ENCODE measurements around the gene SPAG9.

Gene SPAG9

DNA sequence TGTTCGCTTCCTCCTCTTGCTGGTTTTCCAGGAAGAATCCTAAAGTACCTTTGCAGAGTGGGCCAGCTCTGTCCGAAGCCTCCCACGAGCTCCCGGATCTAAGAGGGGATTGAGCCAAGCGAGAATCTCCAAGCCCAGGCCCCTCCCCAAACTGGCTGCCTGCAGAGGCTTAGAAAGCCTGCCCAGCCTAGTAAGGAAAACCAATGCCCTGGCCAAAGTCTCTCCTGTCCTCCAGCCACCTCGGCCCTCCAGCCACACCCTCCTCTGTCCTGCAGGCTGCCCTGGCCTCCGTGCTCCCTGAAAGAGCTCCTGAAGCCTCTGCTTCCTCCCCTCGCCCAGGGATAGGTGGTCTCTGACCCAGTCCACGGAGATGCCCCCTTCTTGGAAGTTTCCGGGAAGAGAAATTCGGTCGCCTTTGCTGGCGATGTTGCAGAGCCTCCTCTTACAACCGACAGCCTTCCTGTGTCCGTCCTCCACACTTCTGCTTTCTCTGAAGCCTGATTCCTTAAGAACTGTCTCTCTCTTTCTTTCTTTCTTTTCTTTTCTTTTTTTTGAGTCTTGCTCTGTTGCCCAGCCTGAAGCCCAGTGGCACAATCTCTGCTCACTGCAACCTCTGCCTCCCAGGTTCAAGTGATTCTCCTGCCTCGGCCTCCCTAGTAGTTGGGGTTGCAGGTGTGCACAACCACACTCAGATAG is 199.6 kb downstream of the SPAG9 start:
- TF ChIP-seq BHLHE40 (IDR thresholded peaks at IDR 0.05; ENCODE audit: borderline replicate concordance), result no peak
- no peak for TF ChIP-seq FOXA1 (IDR thresholded peaks at IDR 0.05)
- no peak for TF ChIP-seq FOXK2 (IDR thresholded peaks at IDR 0.05)
- TF ChIP-seq SUZ12 (IDR thresholded peaks at IDR 0.05), result no peak
- TF ChIP-seq LEF1 (IDR thresholded peaks at IDR 0.05; ENCODE audit: borderline replicate concordance), result no peak
- no peak for TF ChIP-seq ARNT (IDR thresholded peaks at IDR 0.05)
- TF ChIP-seq ZNF384 (IDR thresholded peaks at IDR 0.05), result no peak
- DNase-seq (ENCODE audit: extremely low spot score), result no peak
- ChIA-PET POLR2A (no interaction called here), CTCF (interaction anchor here (0.5 kb wide), 1 partner anchor 70 kb away, joined by 3 read pairs; no protein-coding TSS in a partner anchor)

DNA sequence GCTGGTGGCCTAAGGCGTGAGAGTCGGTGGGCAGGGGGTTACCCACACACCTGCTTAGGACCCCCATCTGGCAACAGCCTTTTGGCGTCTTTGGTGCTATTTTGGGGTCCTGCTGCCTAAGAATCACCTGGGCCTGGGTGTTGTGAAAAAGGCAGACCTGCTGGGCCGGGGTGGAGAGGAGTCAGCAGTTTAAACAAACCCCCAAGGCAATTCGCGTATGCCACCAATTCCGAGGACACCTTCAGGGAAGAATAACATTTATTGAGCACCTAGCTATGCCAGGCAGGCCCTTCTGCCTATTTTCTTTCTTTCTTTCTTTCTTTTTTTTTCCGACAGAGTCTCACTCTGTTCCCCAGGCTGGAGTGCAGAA is 200.6 kb downstream of the SPAG9 start:
- ChIA-PET POLR2A (no interaction called here), CTCF (interaction anchor here (1.0 kb wide), 1 partner anchor 31 kb away, joined by 3 read pairs; no protein-coding TSS in a partner anchor)
- DNase-seq (ENCODE audit: extremely low spot score), result no peak
- TF ChIP-seq FOXM1 (IDR thresholded peaks at IDR 0.05; ENCODE audit: borderline replicate concordance) (no peak), FOXA1 (IDR thresholded peaks at IDR 0.05) (no peak), NFRKB (IDR thresholded peaks at IDR 0.05) (no peak), ELF4 (IDR thresholded peaks at IDR 0.05) (no peak), SP1 (IDR thresholded peaks at IDR 0.05) (no peak), SUZ12 (IDR thresholded peaks at IDR 0.05) (no peak)
- TF ChIP-seq, protein P1, sequence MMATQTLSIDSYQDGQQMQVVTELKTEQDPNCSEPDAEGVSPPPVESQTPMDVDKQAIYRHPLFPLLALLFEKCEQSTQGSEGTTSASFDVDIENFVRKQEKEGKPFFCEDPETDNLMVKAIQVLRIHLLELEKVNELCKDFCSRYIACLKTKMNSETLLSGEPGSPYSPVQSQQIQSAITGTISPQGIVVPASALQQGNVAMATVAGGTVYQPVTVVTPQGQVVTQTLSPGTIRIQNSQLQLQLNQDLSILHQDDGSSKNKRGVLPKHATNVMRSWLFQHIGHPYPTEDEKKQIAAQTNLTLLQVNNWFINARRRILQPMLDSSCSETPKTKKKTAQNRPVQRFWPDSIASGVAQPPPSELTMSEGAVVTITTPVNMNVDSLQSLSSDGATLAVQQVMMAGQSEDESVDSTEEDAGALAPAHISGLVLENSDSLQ (IDR thresholded peaks at IDR 0.05), result no peak

DNA sequence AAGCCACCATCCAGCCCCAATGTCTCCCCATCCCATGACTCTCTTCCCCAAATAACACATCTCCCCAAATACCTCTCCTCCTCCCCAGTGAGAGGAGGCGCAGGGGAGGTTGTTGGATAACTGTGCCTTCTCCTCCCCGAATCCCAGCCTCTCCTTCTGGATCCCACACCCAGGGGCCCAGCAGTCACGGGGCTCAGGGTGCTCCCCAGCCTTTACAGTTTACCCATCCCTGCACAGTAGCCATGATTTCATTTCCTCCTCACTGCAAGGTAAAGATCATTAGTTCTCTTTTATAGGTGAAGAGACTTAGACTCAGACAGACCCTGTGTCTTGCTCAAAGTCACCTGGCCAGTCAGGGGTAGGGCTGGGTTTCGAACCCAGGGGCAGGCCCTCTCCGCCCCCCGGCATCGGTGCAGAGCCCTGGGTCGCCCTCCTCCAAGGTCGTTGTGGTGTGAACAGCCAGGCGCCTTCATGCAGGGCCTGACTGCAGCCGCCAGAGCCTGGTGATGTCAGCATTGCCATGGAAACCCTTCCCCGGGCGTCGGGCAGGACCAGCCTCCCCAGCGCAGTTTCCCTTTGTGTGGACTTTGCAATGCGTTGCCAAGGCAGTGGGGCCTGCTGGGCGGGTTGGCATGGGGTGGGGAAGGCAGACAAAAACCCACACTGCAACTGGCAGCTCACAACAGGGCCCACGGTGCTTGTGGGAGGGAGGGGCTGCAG is 201.2 kb downstream of the SPAG9 start:
- no peak for TF ChIP-seq NFRKB (IDR thresholded peaks at IDR 0.05)
- no peak for TF ChIP-seq FOXM1 (IDR thresholded peaks at IDR 0.05; ENCODE audit: borderline replicate concordance)
- TF ChIP-seq FOXK2 (IDR thresholded peaks at IDR 0.05), result no peak
- no peak for TF ChIP-seq SUZ12 (IDR thresholded peaks at IDR 0.05)
- TF ChIP-seq, protein P1 (IDR thresholded peaks at IDR 0.05), result no peak
- no peak for TF ChIP-seq CTBP1 (IDR thresholded peaks at IDR 0.05; ENCODE audit: borderline replicate concordance)
- no peak for TF ChIP-seq TARDBP (IDR thresholded peaks at IDR 0.05)
- no peak for TF ChIP-seq LEF1 (IDR thresholded peaks at IDR 0.05; ENCODE audit: borderline replicate concordance)
- TF ChIP-seq ZNF384 (IDR thresholded peaks at IDR 0.05), result no peak
- peak; percentile 55 for DNase-seq (ENCODE audit: extremely low spot score)
- POLR2A ChIA-PET, result interaction anchor here (3.2 kb wide), 1 partner anchor 53 kb away, joined by 21 read pairs; the partner anchor contains the start of gene TOB1
- CTCF ChIA-PET, result interaction anchor here (0.6 to 1.0 kb wide), 3 partner anchors 30 to 292 kb away, joined by 3 read pairs; no protein-coding TSS in a partner anchor

DNA sequence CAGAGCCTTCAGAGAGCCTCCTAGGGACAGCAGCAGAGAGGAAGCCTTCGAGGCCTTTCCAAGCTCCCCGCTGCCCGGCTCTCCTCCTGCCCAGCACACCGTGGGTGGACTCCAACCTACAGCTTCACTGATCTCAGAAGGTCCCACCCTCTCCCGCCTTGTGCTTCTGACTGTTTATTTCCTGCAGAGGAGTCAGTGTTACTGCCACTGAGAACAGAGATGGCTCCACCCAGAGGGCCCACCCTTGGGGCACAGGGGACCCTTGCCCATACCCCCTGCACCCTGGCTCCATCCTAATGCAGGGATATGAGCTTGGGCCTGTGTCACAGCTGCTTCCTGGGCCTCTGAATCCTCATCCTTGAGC is 201.8 kb downstream of the SPAG9 start:
- no peak for DNase-seq (ENCODE audit: extremely low spot score)
- ChIA-PET CTCF (interaction anchor here (0.6 to 0.8 kb wide), 2 partner anchors 66 to 291 kb away, joined by 3 read pairs; no protein-coding TSS in a partner anchor), POLR2A (interaction anchor here (3.2 kb wide), 1 partner anchor 52 kb away, joined by 21 read pairs; the partner anchor contains the start of gene TOB1)
- TF ChIP-seq TARDBP (IDR thresholded peaks at IDR 0.05) (no peak), NFRKB (IDR thresholded peaks at IDR 0.05) (no peak), FOXK2 (IDR thresholded peaks at IDR 0.05) (no peak), ELF4 (IDR thresholded peaks at IDR 0.05) (no peak), BHLHE40 (IDR thresholded peaks at IDR 0.05; ENCODE audit: borderline replicate concordance) (no peak), FOXM1 (IDR thresholded peaks at IDR 0.05; ENCODE audit: borderline replicate concordance) (no peak), FOXA1 (IDR thresholded peaks at IDR 0.05) (no peak), ZNF384 (IDR thresholded peaks at IDR 0.05) (no peak)

DNA sequence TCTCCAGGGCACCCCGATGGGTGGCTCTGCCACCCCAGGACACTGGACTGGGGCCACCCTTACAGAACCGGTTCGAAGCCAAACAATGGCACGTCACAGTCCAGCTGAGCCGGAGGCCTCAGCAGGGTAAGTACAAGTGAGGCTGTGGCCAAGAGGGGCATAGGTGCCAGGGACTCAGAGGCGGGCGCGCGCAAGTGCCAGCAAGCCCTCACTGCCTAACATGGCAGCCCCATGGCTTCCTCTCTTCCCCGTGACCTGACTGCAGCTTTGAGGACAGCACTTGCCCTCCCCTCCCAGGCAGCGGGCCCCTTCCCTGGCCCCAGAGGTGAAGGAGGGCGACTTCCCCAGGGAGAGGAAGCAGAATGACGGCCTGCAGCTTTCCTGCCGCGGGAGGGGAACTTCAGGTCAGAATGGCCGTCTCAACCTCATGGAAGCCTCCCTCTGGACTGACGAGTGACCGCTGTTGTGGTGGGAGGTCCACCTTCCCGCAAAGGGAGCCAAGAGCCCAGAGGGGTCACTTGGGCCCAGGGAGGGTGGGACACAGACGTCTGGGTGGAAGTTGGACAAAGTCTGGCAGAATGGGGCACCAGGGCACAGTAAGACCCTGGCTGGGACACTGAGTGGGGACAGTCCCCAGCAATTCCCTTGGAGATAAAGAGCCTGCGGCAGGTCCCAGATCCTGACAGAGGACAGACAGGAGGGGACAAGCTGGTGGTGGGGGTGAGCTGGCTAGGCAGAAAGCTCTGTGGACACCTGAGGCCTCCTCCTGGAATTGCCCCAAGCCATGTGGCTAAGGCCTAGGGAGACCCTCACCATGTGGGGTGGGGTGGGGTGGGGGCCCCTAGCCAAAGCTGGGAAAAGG is 202.4 kb downstream of the SPAG9 start:
- CTCF ChIA-PET, result no interaction called here
- POLR2A ChIA-PET, result interaction anchor here (1.4 to 3.2 kb wide), 2 partner anchors 51 to 54 kb away, joined by 3 to 21 read pairs; partner anchors contain the start of gene TOB1

More for the DNA sequence above, 202.4 kb downstream of the SPAG9 start:
- TF ChIP-seq, protein P1 (IDR thresholded peaks at IDR 0.05), result no peak
- no peak for TF ChIP-seq CTBP1 (IDR thresholded peaks at IDR 0.05; ENCODE audit: borderline replicate concordance)
- no peak for TF ChIP-seq FOXA1 (IDR thresholded peaks at IDR 0.05)
- no peak for TF ChIP-seq L3MBTL2 (conservative IDR thresholded peaks at IDR 0.05)
- no peak for TF ChIP-seq ZNF384 (IDR thresholded peaks at IDR 0.05)
- TF ChIP-seq SP1 (IDR thresholded peaks at IDR 0.05), result no peak
- no peak for TF ChIP-seq SUZ12 (IDR thresholded peaks at IDR 0.05)
- TF ChIP-seq NFRKB (IDR thresholded peaks at IDR 0.05), result no peak
- TF ChIP-seq BHLHE40 (IDR thresholded peaks at IDR 0.05; ENCODE audit: borderline replicate concordance), result no peak
- TF ChIP-seq TARDBP (IDR thresholded peaks at IDR 0.05), result no peak
- TF ChIP-seq FOXM1 (IDR thresholded peaks at IDR 0.05; ENCODE audit: borderline replicate concordance), result no peak
- no peak for TF ChIP-seq ARNT (IDR thresholded peaks at IDR 0.05)
- no peak for TF ChIP-seq HDGF (IDR thresholded peaks at IDR 0.05; ENCODE audit: borderline replicate concordance)
- TF ChIP-seq LEF1 (IDR thresholded peaks at IDR 0.05; ENCODE audit: borderline replicate concordance), result no peak
- TF ChIP-seq FOXK2 (IDR thresholded peaks at IDR 0.05), result no peak
- no peak for TF ChIP-seq ELF4 (IDR thresholded peaks at IDR 0.05)
- no peak for DNase-seq (ENCODE audit: extremely low spot score)

Measured in HEK293T (cell line).